Activated CD4-positive, alpha-beta T cell treated with anti-CD3 and anti-CD28 coated beads for 48 hours (primary cell): Measurements from ENCODE around the gene C19orf85.

ENCODE experiments used
- DNase-seq: peaks from one replicate; pipeline ENCODE4 v3.0.0-alpha.2; 2020

C19orf85 gene

DNA sequence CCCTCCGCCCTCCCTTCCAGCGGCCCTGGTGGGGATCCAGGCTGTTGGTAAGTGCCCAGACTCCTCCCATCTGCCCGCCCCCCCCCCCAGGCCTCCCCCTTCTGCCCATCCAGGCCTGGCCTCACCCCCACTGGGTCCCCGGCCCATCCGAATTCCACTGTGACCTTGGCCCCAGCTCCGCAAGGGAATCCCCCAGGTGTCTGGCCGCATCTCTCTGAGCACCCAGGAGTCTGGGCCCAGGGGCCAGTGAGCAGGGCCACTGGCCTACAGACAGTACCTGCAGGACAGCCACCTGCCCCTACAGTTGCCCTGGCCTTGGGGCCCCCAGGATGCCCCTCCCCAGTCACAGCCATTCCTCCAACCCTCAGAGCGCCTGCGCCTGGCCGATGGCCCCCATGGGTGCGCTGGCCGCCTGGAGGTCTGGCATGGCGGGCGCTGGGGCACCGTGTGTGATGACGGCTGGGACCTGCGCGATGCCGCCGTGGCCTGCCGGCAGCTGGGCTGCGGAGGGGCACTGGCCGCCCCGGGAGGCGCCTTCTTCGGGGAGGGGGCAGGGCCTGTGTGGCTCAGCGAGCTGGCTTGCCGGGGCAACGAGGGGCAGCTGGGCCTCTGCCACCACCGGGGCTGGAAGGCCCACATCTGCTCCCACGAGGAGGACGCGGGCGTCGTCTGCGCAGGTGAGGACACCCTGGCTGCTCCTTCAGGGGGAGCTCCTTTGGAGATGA is 24.6 kb upstream of the C19orf85 start:
- DNase-seq: no peak

DNA sequence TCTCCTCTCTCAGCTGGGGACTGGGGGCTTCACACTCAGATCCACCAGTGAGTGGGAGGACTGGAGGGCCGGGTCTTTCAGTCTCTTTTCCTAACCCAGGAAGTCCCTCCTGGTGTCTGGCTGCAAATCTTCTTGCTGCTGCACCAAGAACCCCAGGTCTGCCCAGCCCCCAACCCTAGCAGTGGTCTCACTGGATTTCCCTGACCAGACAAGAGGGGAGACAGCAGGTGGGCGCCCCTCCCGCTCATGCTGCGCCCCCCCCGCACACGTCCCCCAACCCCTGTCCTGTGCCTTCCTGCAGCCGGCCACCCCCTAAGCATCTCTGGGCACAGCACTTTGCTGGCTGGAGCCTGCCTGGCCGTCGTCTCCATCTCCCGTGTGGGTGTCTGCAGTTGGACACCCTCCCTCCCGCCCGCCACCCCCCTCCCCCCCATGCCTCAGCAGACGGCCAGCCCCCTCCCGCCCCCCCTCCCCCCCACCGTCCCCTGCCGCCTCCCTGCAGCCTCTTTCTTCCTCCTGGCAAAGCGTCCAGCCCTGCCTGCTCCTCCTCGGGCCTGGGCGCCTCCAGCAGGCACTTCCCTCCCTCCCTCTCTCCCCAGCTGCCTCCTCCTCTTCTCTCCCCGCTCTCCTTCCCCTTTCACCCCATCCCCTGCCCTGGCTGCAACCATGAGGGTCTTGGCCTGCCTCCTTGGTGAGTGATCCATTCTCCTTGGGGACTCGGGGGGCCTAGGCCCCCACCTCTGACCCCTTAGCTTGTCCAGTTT is 23.6 kb upstream of the C19orf85 start, which contains the start of gene SSC5D:
TSS of gene SSC5D (plus strand) at position 513 of the 764 bp plus-strand sequence. CDS start at position 667, 154 bp downstream.
- DNase-seq: no peak

DNA sequence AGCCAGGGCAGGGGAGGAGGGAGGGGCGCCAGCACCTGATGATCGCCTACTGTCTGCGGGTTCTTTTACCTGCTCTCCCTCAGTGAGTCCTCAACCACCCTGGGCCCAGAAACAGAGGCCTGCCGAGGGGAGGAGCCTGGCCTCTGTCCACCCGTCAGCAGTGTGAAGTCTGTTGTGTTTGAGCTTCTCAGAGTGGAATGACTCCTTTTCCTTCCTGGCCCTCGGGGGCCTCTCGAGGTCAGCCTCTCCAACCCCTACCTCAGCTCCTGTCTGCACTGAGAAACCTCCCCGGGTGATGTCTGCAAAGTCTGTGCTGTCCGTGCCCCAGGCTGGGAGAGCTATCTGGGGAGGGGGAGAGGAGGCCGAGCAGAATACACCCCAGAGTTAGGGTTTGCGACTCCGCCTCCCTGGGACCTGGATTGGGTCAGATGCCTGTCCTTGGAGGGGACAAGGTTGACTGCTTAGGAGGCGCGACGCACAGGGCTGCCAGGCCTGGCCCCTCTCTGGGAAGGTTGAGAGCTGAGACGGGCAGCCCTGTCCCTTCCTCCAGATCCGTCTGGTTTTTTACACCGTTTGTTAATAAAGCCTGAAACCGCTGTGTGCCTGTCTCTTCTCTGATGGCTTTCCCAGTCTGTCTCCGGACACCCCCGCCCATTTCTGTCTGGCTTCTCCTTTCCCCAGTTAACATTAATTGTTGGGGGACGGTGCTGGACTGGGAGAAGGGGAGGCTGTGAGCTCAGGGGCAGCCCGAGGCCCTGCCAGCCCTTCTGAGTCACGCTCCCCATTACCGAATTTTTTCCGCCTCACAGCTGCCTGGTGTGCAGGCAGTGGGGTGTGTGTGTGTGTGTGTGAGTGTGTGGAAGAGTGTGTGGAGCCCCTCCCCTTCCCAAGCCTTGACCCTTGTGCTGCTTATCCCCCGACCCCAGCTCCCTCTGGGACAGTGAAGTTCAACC is 22.7 kb upstream of the C19orf85 start:
- peak; percentile 78 for DNase-seq

DNA sequence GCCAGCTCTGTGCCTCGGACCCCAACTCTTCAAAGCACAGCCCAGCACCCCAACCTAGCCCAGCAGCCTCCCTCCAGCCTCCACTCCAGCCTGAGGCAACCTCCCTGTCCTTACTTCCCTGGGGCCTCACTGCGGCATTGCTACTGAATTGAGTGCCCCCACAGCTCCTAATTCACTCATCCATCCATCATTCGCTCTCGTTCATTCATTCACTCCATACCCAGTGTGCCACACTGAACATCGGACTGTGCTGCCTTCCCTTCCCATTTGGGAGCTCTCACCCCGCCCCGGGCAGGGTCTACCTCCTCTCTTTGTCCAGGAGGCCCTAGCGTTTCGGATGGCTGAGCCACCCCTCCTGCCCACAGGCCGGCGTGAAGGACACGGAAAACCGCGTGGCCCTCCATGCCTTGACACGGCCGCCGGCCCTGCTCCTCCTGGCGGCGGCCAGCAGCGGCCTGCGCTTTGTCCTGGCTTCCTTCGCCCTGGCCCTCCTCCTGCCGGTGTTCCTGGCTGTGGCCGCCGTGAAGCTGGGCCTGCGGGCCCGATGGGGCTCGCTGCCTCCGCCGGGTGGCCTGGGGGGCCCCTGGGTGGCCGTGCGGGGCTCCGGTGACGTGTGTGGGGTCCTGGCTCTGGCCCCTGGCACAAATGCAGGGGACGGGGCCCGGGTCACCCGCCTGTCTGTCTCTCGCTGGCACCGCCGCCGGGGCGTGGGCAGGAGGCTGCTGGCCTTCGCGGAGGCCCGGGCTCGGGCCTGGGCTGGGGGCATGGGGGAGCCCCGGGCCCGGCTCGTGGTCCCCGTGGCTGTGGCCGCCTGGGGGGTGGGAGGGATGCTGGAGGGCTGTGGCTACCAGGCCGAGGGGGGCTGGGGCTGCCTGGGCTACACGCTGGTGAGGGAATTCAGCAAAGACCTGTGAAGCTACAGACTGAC is 21.8 kb upstream of the C19orf85 start:
- DNase-seq: no peak

DNA sequence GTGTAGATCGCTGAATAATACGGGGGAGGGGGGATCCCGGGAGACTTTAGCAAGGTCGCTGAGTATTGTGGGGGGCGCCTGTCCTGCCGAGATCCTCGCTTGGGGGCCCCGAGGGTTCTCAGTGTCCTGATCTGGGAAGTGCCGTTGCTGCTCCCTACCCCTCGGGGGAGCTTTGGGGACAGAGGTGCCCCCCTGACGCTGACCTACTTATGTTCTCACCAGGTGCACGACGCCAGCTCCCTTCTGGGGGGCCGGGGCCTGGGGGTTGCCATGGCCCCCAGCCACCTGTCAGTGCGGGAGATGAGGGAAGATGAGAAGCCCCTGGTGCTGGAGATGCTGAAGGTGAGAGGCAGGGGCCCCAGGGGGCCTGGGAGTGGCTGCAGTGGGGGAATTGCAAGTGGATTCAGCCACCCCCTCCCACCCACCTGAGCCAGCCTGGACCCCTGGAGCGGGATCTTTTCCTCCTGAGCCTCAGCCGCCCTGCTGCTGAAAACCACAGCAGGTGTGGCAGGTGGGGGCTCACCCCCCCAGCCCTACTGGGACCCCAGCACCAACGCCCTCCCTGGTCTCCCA is 21.0 kb upstream of the C19orf85 start:
- DNase-seq: no peak

DNA sequence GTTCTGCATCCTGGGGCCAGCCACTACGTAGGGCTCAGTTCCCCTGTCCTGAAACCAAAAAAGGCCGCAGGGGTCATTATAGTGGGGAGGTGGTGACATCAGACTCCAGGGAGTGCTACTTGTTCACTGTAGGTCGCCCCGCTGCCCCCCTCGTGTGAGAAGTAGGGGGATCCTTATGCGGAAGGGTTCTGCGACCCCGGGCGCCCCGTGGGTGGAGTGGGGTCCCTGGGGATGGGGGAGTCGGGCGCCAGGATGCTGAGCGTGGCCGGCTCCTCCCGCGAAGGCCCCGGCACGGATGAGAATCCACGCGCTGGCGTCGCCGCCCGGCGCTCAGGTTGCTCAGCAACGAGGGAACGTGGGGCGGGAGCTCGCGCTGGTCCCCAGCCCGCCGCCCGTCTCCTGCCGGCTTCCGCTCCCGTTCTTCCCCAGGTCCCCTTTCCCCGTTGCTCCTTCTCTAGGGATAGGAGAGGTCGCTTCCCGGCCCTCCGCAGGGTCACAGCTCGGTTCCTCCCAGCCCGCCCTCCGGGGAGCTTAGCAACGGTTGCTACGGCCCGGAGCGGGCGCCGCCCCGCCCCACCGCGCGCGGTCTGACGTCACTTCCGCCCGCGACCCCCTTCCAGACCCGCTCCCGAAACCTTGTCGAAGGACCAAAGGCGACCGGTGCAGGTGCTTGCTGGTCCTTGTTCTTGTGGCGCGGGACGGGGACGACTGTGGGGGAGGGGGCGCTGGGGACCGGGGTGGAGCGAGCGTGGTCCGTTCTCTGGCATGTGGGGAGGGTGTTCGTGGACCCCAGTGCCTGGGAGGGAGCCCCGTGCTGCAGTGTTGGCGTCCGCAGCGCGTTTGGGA is 20.3 kb upstream of the C19orf85 start, which contains the start of gene NAT14:
TSS of gene NAT14 (plus strand) at position 596 of the 846 bp plus-strand sequence. CDS start 521 bp downstream, outside the sequence.
- DNase-seq: peak; percentile 63

DNA sequence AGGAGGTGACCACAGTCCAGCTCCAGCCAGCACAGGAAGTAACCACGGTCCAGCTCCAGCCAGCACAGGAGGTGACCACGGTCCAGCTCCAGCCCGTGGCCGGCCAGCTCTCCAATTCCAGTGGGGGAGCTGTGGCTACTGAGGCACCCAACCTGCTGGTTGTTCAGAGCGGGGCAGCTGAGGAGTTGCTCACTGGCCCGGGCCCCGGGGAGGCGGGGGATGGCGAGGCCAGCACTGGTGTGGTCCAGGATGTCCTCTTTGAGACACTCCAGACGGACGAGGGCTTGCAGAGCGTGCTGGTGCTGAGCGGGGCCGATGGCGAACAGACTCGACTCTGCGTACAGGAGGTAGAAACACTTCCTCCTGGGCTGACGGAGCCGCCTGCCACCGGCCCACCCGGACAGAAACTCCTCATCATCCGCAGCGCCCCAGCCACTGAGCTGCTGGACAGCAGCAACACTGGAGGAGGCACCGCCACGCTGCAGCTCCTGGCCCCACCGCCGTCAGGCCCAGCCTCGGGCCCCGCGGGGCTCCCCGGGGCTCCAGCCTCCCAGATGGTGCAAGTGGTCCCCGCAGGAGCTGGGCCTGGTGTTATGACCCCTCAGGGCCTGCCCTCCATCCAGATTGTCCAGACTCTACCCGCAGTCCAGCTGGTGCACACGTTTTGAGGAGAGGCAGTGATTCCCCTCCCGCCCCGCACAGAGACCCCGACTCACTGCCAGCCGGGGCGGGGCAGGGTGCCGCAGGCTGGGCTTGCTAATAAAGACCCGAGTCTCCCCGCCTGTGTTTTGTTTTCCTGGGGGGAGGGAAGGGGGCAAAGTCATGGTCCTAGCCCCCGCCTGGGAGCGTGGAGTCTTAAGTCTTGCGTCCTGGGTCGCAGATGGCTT is 19.4 kb upstream of the C19orf85 start:
- no peak for DNase-seq

DNA sequence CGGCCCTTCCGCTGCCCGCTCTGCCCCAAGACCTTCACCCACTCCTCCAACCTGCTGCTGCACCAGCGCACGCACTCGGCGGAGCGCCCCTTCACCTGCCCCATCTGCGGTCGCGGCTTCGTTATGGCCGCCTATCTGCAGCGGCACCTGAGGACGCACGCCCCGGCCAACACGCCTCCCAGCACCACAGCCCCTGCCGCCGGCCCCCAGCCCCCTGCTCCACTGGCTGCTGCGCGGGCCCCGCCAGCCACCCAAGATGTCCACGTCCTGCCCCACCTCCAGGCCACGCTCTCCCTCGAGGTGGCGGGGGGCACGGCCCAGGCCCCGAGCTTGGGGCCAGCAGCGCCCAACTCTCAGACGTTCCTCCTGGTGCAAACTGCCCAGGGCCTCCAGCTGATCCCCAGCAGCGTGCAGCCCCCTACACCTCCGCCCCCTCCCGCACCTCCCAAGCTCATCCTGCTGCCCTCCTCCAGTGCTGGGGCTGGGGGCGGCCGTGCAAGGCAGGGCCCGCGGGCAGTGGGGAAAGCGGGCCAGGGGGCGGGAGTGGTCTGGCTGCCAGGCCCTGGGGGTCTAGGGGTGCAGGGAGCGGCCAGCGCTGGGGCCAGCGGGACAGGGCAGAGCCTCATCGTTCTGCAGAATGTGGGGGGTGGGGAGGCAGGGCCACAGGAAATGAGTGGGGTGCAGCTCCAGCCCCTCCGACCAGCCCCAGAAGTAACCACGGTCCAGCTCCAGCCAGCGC is 18.6 kb upstream of the C19orf85 start:
- DNase-seq: no peak

DNA sequence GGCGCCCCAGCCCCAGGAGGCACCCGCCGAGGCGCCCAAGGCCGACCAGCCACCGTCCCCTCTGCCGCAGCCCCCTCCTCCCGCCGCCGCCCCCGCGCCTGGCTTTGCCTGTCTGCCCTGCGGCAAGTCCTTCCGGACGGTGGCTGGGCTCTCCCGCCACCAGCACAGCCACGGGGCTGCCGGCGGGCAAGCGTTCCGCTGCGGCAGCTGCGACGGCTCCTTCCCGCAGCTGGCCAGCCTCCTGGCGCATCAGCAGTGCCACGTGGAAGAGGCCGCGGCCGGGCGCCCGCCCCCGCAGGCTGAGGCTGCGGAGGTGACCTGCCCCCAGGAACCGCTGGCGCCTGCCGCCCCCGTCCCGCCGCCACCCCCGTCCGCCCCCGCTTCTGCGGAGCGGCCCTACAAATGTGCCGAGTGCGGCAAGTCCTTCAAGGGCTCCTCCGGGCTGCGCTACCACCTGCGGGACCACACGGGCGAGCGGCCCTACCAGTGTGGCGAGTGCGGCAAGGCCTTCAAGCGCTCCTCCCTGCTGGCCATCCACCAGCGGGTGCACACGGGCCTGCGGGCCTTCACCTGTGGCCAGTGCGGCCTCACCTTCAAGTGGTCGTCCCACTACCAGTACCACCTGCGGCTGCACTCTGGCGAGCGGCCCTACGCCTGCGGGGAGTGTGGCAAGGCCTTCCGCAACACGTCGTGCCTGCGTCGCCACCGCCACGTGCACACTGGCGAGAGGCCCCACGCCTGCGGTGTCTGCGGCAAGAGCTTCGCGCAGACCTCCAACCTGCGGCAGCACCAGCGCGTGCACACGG is 17.8 kb upstream of the C19orf85 start:
- no peak for DNase-seq

DNA sequence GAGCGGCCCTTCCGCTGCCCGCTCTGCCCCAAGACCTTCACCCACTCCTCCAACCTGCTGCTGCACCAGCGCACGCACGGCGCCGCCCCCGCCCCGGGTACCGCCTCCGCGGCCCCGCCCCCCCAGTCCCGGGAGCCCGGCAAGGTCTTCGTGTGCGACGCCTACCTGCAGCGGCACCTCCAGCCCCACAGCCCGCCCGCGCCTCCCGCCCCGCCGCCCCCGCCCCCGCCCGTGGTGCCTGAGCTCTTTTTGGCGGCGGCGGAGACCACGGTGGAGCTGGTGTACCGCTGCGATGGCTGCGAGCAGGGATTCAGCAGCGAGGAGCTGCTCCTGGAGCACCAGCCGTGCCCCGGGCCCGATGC is 17.2 kb upstream of the C19orf85 start:
- no peak for DNase-seq

DNA sequence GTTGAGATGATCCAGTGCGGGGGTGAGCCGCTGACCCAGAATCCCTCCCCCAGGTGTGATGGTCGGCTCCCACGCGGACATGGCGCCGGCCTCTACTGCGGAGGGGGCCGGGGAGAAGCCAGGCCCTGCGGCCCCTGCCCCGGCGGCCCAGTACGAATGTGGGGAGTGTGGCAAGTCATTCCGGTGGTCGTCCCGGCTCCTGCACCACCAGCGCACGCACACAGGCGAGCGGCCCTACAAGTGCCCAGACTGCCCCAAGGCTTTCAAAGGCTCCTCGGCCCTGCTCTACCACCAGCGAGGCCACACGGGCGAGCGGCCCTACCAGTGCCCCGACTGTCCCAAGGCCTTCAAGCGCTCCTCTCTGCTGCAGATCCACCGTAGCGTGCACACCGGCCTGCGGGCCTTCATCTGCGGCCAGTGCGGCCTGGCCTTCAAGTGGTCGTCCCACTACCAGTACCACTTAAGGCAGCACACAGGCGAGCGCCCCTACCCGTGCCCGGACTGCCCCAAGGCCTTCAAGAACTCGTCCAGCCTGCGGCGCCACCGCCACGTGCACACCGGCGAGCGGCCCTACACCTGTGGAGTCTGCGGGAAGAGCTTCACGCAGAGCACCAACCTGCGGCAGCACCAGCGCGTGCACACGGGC is 16.7 kb upstream of the C19orf85 start:
- DNase-seq: no peak

DNA sequence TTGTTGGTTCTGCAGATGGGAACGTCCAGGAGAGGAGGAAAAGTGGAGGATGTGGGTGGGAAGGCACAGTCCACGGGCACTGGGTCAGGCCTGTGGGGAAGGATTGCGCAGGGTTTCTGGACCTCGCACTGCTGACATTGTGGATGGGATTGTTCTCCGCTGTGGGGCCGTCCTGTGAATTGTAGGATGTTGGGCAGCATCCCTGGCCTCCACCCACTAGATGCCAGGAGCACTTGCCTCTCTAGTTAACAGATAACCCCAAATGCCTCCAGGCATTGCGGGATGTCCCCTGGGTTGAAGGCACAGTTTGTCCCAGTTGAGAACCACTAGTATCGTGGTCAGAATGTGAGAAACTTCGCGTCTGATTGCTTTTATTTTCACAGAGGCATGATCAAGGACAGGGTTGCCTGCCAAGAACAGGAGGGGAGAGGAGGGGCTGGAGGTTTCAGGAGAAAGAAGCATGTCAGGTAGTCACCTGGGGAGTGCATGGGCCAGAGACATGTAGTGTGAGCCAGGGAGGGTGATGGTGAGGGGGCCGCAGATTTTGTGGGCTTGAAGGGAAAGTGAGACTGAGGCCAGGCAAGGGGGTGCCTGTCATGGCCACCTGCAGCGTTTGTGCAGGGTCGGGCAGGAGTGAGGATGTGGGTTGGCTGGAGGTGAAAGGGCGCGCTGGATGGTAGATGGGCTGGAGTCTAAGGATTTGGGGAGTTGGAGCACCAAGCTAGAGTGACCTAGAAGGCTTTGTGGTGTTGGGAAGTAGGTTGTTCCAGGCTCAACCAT is 15.1 kb upstream of the C19orf85 start:
- DNase-seq: no peak

DNA sequence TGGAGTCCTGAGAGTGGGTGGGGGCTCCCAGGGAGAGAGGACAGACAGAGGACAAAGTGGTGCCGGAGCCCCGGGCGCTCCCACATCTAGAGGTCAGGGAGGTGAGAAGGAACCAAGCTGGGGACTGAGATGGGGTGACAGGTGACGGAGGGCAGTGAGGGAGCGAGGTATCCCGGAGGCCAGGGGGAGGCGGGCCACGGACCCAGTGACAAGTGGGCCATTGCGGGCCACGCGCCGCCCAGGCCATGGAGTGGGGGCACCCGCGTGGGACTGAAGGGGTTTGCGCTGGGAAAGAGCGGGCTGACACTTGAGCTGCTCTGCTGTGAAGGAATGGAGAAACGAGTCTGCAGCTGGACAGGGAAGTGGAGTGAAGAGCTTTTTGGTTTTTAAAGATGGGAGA is 14.5 kb upstream of the C19orf85 start:
- no peak for DNase-seq

DNA sequence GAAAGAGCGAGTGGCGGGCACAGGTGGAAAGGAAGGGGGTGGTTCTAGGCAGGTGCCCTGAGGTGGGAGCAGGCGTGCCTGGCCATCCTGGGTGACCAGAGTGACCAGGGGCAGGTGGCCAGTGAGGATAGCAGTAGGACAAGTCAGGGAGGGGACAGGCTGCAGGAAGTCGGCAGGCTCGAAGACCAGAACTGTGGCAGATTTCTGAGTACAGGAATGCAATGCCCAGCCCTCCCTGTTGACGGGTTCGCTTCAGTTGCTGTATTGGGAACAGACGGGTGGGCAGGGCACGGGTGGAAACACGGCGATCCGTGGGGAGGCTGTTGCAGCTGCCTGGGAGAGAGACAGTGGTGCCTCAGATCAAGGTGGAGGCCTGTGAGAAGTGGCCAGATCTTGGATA is 13.8 kb upstream of the C19orf85 start:
- DNase-seq: no peak

DNA sequence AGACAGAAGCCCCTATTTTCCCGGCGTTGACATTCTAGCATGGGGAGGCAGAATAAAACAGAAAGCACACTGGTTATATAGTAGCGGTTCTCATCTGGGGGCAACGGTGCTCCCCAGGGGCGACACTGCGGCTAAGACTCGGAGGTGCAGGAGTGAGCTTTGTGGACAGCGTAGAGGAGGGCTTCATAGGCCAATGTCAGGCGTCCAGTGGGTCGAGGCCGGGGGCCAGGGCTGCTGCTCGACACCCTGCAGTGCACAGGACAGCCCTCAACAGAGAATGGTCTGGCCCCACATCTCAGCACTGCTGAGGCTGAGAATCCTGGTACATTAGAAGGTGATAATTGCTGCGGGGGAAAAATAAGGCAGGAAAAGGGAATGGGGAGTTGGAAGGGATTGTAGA is 13.4 kb upstream of the C19orf85 start:
- no peak for DNase-seq

DNA sequence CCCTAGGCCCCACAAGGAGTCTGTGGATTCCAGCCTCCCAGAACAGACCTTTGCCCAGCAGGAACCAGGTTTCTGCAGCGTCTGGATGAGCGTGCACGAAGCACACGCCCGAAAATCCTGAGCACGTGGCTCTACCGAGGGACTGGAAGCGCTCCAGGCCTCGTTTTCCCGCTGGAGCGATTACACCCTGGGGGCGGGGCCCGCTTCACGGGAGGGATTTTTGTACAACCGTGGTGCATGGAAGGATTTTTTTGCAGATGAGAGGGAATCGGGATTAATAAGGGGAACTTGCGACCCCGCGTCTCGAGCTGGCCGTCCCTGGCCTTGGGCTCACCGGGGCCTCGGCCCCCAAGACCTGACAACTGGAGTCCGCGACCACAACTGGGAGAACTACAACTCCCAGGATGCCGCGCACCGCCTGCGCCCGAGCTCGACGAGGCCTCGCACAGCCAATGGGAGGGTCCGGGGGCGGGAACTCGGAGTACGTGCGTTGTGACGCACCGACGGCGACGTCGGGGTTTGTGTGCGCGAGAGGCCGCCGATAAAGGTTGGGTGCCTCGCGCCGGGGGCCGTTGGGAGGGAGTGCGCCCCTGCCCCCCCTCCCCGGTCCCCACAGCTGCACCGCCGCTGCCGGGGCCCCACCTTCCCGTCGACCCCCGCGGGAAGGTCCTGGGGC is 11.7 kb upstream of the C19orf85 start, which contains the start of gene ZNF628:
TSS of gene ZNF628 (plus strand) at position 518 of the 676 bp plus-strand sequence. CDS start 3,294 bp downstream, outside the sequence.
- peak; percentile 99 for DNase-seq
